HCT116 (cell line): ENCODE measurements around the gene CCNC. TPM values are rescaled to one million over a fixed set of nuclear protein-coding genes. Genes with fewer than 3 reads are reported as not detected.

Experiments used
- ATAC-seq: fragments of 200-7000 bp; cut with Tn5 transposase; 2 replicates; pipeline ENCODE4 v1.9.1; 2020; ENCODE audit warnings: mild to moderate bottlenecking, moderate library complexity
- BruUV-seq: library from RNA; stranded (reverse); fragments of 400-500 nt; replicated peaks from 2 replicates; lab custom pipeline; 2021; lab: Mats Ljungman, UMichigan
- CTCF ChIA-PET: fragments of 300-600 bp; sonication (Branson Sonifier 250); formaldehyde crosslinking; loops from one replicate; lab custom pipeline; 2021; ENCODE audit warnings: antibody characterized with exemption; lab: Charles Lee
- POLR2A ChIA-PET: fragments of 300-600, 350-600 bp; sonication (Branson Sonifier 250); formaldehyde crosslinking; loops from one replicate; lab custom pipeline; 2021; ENCODE audit warnings: antibody characterized with exemption; lab: Charles Lee
- RAD21 ChIA-PET, 2 experiments: fragments of 300-600 bp; sonication (Branson Sonifier 250); formaldehyde crosslinking; loops; one replicate each; lab custom pipeline; 2023; ENCODE audit warnings: low total read pairs in 2 of 2; ENCODE audit not compliant: uncharacterized antibody in 2 of 2, unreplicated experiment in 2 of 2, low non-redundant PET in 1 of 2; lab: Charles Lee
- DNase-seq: peaks from one replicate; pipeline ENCODE4 v3.0.0-alpha.2; 2010; ENCODE audit warnings: low read depth, low spot score
- H2AFZ ChIP-seq: fragments of 200-600 bp; shearing (Covaris generic), sonication (generic); 2 replicates; pipeline ENCODE4 v1.6.1; 2017; ENCODE audit warnings: low read depth, mixed run types, mixed read lengths, antibody characterized with exemption, low read length; ENCODE audit not compliant: poor library complexity, severe bottlenecking
- H3K27ac ChIP-seq: 2 replicates; pipeline ENCODE4 v1.5.1; 2012; ENCODE audit warnings: low read depth, low read length
- H3K27me3 ChIP-seq: fragments of 200-600 bp; sonication (generic); 2 replicates; pipeline ENCODE4 v1.6.1; 2016; ENCODE audit warnings: mixed run types, low read length, mixed read lengths; ENCODE audit not compliant: insufficient read depth
- H3K36me3 ChIP-seq, 2 experiments: fragments of 200-500 bp in 1 of 2; fragments of 200-600 bp in 1 of 2; sonication (Bioruptor generic) in 1 of 2; sonication (generic) in 1 of 2; 2 replicates each; pipeline versions ENCODE4 v1.5.1 to v1.6.1; 2014 to 2016; ENCODE audit warnings: low read length in 2 of 2, inconsistent platforms in 1 of 2, mixed read lengths in 1 of 2, mixed run types in 1 of 2; ENCODE audit not compliant: insufficient read depth in 2 of 2, control insufficient read depth in 1 of 2
- H3K4me1 ChIP-seq, 2 experiments: fragments of 200-600 bp in 1 of 2; sonication (generic) in 1 of 2; 2 replicates each; pipeline versions ENCODE4 v1.5.1 to v1.6.1; 2012 to 2017; ENCODE audit warnings: low read length in 2 of 2, inconsistent platforms in 1 of 2, mild to moderate bottlenecking in 1 of 2, mixed read lengths in 1 of 2, mixed run types in 1 of 2, moderate library complexity in 1 of 2; ENCODE audit not compliant: insufficient read depth in 2 of 2, control insufficient read depth in 1 of 2
- H3K4me2 ChIP-seq: fragments of 200-600 bp; sonication (generic); 2 replicates; pipeline ENCODE4 v1.6.1; 2017; ENCODE audit warnings: mixed run types, low read length, mixed read lengths
- H3K4me3 ChIP-seq, 2 experiments: fragments of 200-600 bp in 1 of 2; sonication (generic) in 1 of 2; replicated peaks in 1 of 2; 2 replicates each; pipeline ENCODE4 v1.5.1; 2011 to 2016; ENCODE audit warnings: low read length in 2 of 2, control low read depth in 1 of 2, low read depth in 1 of 2, mild to moderate bottlenecking in 1 of 2, mixed read lengths in 1 of 2, mixed run types in 1 of 2
- H3K79me2 ChIP-seq: fragments of 200-600 bp; sonication (generic); 2 replicates; pipeline ENCODE4 v1.6.1; 2017; ENCODE audit warnings: mild to moderate bottlenecking, mixed run types, low read length, moderate library complexity, mixed read lengths; ENCODE audit not compliant: insufficient read depth
- H3K9ac ChIP-seq: fragments of 200-600 bp; sonication (generic); 2 replicates; pipeline ENCODE4 v1.6.1; 2016; ENCODE audit warnings: low read length, mixed read lengths
- H3K9me2 ChIP-seq: fragments of 200-600 bp; sonication (generic), shearing (Covaris generic); 2 replicates; pipeline ENCODE4 v1.6.1; 2017; ENCODE audit warnings: mixed run types, mild to moderate bottlenecking, moderate library complexity; ENCODE audit not compliant: insufficient read depth
- H3K9me3 ChIP-seq, 2 experiments: fragments of 200-500 bp in 1 of 2; fragments of 200-600 bp in 1 of 2; sonication (Bioruptor generic) in 1 of 2; sonication (generic) in 1 of 2; 2 replicates each; pipeline ENCODE4 v1.6.1; 2014 to 2017; ENCODE audit warnings: low read length in 2 of 2, mixed read lengths in 2 of 2, inconsistent platforms in 1 of 2, low read depth in 1 of 2, mild to moderate bottlenecking in 1 of 2, mixed run types in 1 of 2, moderate library complexity in 1 of 2; ENCODE audit not compliant: control insufficient read depth in 1 of 2, insufficient read depth in 1 of 2
- H4K20me1 ChIP-seq: fragments of 200-600 bp; sonication (generic), shearing (Covaris generic); 2 replicates; pipeline ENCODE4 v1.6.1; 2017; ENCODE audit warnings: mixed run types, mild to moderate bottlenecking, moderate library complexity; ENCODE audit not compliant: insufficient read depth
- ATF3 ChIP-seq: IDR thresholded peaks from 2 replicates; pipeline ENCODE4 v1.6.1; 2012
- CBX3 ChIP-seq: IDR thresholded peaks from 2 replicates; pipeline ENCODE4 v1.6.1; 2012; ENCODE audit warnings: low read depth
- CEBPB ChIP-seq: IDR thresholded peaks from 2 replicates; pipeline ENCODE4 v1.6.1; 2012; ENCODE audit warnings: low read depth
- EGR1 ChIP-seq: IDR thresholded peaks from 2 replicates; pipeline ENCODE4 v1.6.1; 2012; ENCODE audit warnings: low read depth
- ELF1 ChIP-seq: IDR thresholded peaks from 2 replicates; pipeline ENCODE4 v1.6.1; 2012; ENCODE audit warnings: low read depth, borderline replicate concordance
- EZH2phosphoT487 ChIP-seq: fragments of 200-600 bp; IDR thresholded peaks from 2 replicates; pipeline ENCODE4 v1.6.1; 2018; ENCODE audit warnings: antibody characterized with exemption, borderline replicate concordance
- POLR2A ChIP-seq: IDR thresholded peaks from 2 replicates; pipeline ENCODE4 v1.7.0; 2011; ENCODE audit warnings: borderline replicate concordance; ENCODE audit not compliant: insufficient read depth, insufficient read length; ENCODE audit errors: extremely low read depth
- POLR2AphosphoS5 ChIP-seq: IDR thresholded peaks from 2 replicates; pipeline ENCODE4 v1.6.1; 2011; ENCODE audit warnings: mild to moderate bottlenecking, low read depth, low read length, moderate library complexity
- RAD21 ChIP-seq: IDR thresholded peaks from 2 replicates; pipeline ENCODE4 v1.6.1; 2012; ENCODE audit warnings: low read depth, mild to moderate bottlenecking
- SIN3A ChIP-seq: IDR thresholded peaks from 2 replicates; pipeline ENCODE4 v1.6.1; 2012; ENCODE audit warnings: low read depth
- SRF ChIP-seq: IDR thresholded peaks from 2 replicates; pipeline ENCODE4 v1.6.1; 2012; ENCODE audit warnings: low read depth
- TCF7L2 ChIP-seq: IDR thresholded peaks from 2 replicates; pipeline ENCODE4 v1.7.0; 2011; ENCODE audit warnings: borderline replicate concordance, inconsistent platforms; ENCODE audit not compliant: insufficient read depth, insufficient read length; ENCODE audit errors: extremely low read depth
- YY1 ChIP-seq: IDR thresholded peaks from 2 replicates; pipeline ENCODE4 v1.6.1; 2011; ENCODE audit warnings: low read length, low read depth, moderate library complexity, mild to moderate bottlenecking; ENCODE audit not compliant: insufficient replicate concordance; ENCODE audit errors: extremely low read depth
- ZBTB33 ChIP-seq: IDR thresholded peaks from 2 replicates; pipeline ENCODE4 v1.6.1; 2011; ENCODE audit warnings: mild to moderate bottlenecking, low read length, moderate library complexity; ENCODE audit not compliant: insufficient replicate concordance; ENCODE audit errors: extremely low read depth
- ZNF274 ChIP-seq: fragments of 200-500 bp; sonication (Bioruptor generic); IDR thresholded peaks from 2 replicates; pipeline ENCODE4 v1.6.1; 2014; ENCODE audit warnings: mild to moderate bottlenecking, low read depth, low read length, inconsistent platforms
- intact Hi-C: fragments of 100-400 bp; cut with micrococcal nuclease; formaldehyde crosslinking; loops from 2 replicates; pipeline ENCODE4 v1.10.0; 2022
- total RNA-seq: library from RNA; stranded (reverse); gene quantifications from one replicate; pipeline ENCODE4 v1.2.1, GENCODE V29; 2021; ENCODE audit not compliant: unreplicated experiment

The CCNC gene
- total RNA-seq, 1 experiment from 2014 or later = 78.5 TPM

GRCh38 chr6:99521633-99522151, 46.8 kb downstream of the CCNC start:
- H3K27me3 ChIP-seq = no peaks in the 10 kb centered on the region
- POLR2A ChIA-PET = no interaction called here
- H3K79me2 ChIP-seq = peaks cover 19% of the 10 kb centered on the region
- no peak for TF ChIP-seq TCF7L2
- 0 out of 2 replicates have a peak, but pooled peaks have one; percentile 2 for TF ChIP-seq POLR2AphosphoS5
- no TSS peak for BruUV-seq
- intact Hi-C loops = loop anchor here (1.0 to 5.0 kb wide), 2 partner anchors 47 to 94 kb away; partner anchors contain the start of genes CCNC and PNISR
- RAD21 ChIA-PET = no interaction called here
- peak overlapping the region; percentile 89 for H3K4me2 ChIP-seq
- no peaks in the 10 kb centered on the region for H3K9me2 ChIP-seq
- no peaks in the 10 kb centered on the region for H4K20me1 ChIP-seq
- H3K9ac ChIP-seq = peak overlapping the region; percentile 78
- DNase-seq = no peak
- H2AFZ ChIP-seq = peak overlapping the region; percentile 26
- CTCF ChIA-PET = interaction anchor here (1.0 kb wide), 1 partner anchor 301 kb away, joined by 5 read pairs; no protein-coding TSS in a partner anchor
- peak; percentile 48 for ATAC-seq
- H3K4me1 ChIP-seq = peaks cover 11 to 20% of the 10 kb centered on the region in 2 experiments; a peak in 3 of 4 replicates
- no peaks in the 10 kb centered on the region for H3K36me3 ChIP-seq
- H3K4me3 ChIP-seq = peak overlapping the region; percentile 76 to 83
- peak overlapping the region; percentile 93 for H3K27ac ChIP-seq
- no peaks in the 10 kb centered on the region for H3K9me3 ChIP-seq

- peak overlapping the region; percentile 46 for H2AFZ ChIP-seq
- peak; percentile 89 for ATAC-seq
- H3K9ac ChIP-seq = peak overlapping the region; percentile 78
- ChIA-PET CTCF (interaction anchor here (0.6 kb wide), 1 partner anchor 224 kb away, joined by 3 read pairs; no protein-coding TSS in a partner anchor), RAD21 (no interaction called here), POLR2A (no interaction called here)
- BruUV-seq = TSS peak; percentile 67
- H3K27ac ChIP-seq = peak overlapping the region; percentile 93
- peaks cover 19% of the 10 kb centered on the region for H3K79me2 ChIP-seq
- H3K9me2 ChIP-seq = no peaks in the 10 kb centered on the region
- peak overlapping the region; percentile 76 to 83 for H3K4me3 ChIP-seq
- peak; percentile 61 for DNase-seq
- no peaks in the 10 kb centered on the region for H3K9me3 ChIP-seq
- H3K4me1 ChIP-seq = peaks cover 18 to 26% of the 10 kb centered on the region in 2 experiments; a peak in 3 of 4 replicates
- no peaks in the 10 kb centered on the region for H4K20me1 ChIP-seq
- H3K36me3 ChIP-seq = no peaks in the 10 kb centered on the region
- no peaks in the 10 kb centered on the region for H3K27me3 ChIP-seq
- peak overlapping the region; percentile 89 for H3K4me2 ChIP-seq
- intact Hi-C loops = loop anchor here (1.0 to 5.0 kb wide), 2 partner anchors 47 to 94 kb away; partner anchors contain the start of genes CCNC and PNISR
- TF ChIP-seq ELF1 (no peak; the same call in 1 of the 2 replicates), ZNF274 (no peak), POLR2AphosphoS5 (peak; percentile 94), YY1 (peak; percentile 84), RAD21 (peak; percentile 48; the same call in 1 of the 2 replicates), CBX3 (0 out of 2 replicates have a peak, but pooled peaks have one; percentile 39), EZH2phosphoT487 (no peak), SRF (no peak), POLR2A (peak; percentile 64), SIN3A (peak; percentile 72; the same call in 1 of the 2 replicates), ZBTB33 (no peak), EGR1 (0 out of 2 replicates have a peak, but pooled peaks have one; percentile 29), CEBPB (no peak), ATF3 (no peak)
These were observed 47.4 kb downstream of the CCNC start for GRCh38 chr6:99520855-99521632.
